HepG2 (cell line): Measurements from ENCODE around the gene OTULINL. TPM values are rescaled to one million over a fixed set of nuclear protein-coding genes. Genes with fewer than 3 reads are reported as not detected.
"Not testable (repeated sequence)": the region's sequence is repeated elsewhere in the genome, so short reads cannot be mapped to it uniquely, and the experiment has no call there.

Experiments
- ATAC-seq: fragments of 200-7000 bp; cut with Tn5 transposase; 3 replicates; pipeline ENCODE4 v1.9.1; 2020; ENCODE audit warnings: mild to moderate bottlenecking, moderate library complexity
- BruUV-seq: library from RNA; stranded (reverse); fragments of 400-500 nt; replicated peaks from 2 replicates; lab custom pipeline; 2021; lab: Mats Ljungman, UMichigan
- CTCF ChIA-PET: fragments of 300-600 bp; formaldehyde crosslinking; extraction: SDS; loops from one replicate; lab custom pipeline; 2021; ENCODE audit warnings: low total read pairs, inconsistent platforms, low intra/inter-chr PET ratio; lab: Yijun Ruan, JAX
- POLR2A ChIA-PET: fragments of 350-600 bp; sonication (Branson Sonifier 250); formaldehyde crosslinking; loops from one replicate; lab custom pipeline; 2020; ENCODE audit warnings: antibody characterized with exemption, inconsistent platforms; lab: Yijun Ruan, JAX
- DNase-seq: peaks from one replicate; pipeline ENCODE4 v3.0.0-alpha.2; 2015; ENCODE audit warnings: low spot score
- FAIRE-seq: peaks from 3 replicates; lab custom pipeline; 2011; peaks lifted over from hg19 to GRCh38; lab: Jason Lieb, UNC
- H2AFZ ChIP-seq: one replicate; pipeline ENCODE4 v1.6.1; 2011; ENCODE audit warnings: low read length, inconsistent platforms
- H3K27ac ChIP-seq: fragments of 300-600 bp; 3 replicates; pipeline ENCODE4 v1.8.0; 2011; ENCODE audit warnings: mixed run types, mild to moderate bottlenecking, mixed read lengths, low read length, inconsistent platforms; ENCODE audit not compliant: insufficient read depth; ENCODE audit errors: extremely low read length
- H3K27me3 ChIP-seq, 2 experiments: fragments of 200-600 bp in 1 of 2; 2 replicates in 1 of 2; 3 replicates in 1 of 2; pipeline versions ENCODE4 v1.6.0 to v1.8.0; 2011; ENCODE audit warnings: low read length in 2 of 2, mild to moderate bottlenecking in 2 of 2, moderate library complexity in 2 of 2, inconsistent platforms in 1 of 2; ENCODE audit not compliant: insufficient read depth in 2 of 2, control insufficient read depth in 1 of 2
- H3K36me3 ChIP-seq, 2 experiments: fragments of 200-600 bp in 1 of 2; replicated peaks in 1 of 2; 2 replicates in 1 of 2; 3 replicates in 1 of 2; pipeline versions ENCODE4 v1.5.1 to v1.8.0; 2011; ENCODE audit warnings: low read length in 2 of 2, inconsistent platforms in 1 of 2; ENCODE audit not compliant: insufficient read depth in 2 of 2, control insufficient read depth in 1 of 2
- H3K4me1 ChIP-seq: 2 replicates; pipeline ENCODE4 v1.5.1; 2012; ENCODE audit warnings: low read length, inconsistent platforms; ENCODE audit not compliant: insufficient read depth
- H3K4me2 ChIP-seq: 2 replicates; pipeline ENCODE4 v1.6.0; 2011; ENCODE audit warnings: low read depth, low read length, inconsistent platforms
- H3K4me3 ChIP-seq, 3 experiments: fragments of 200-600 bp in 1 of 3; sonication (generic), shearing (Covaris generic) in 1 of 3; replicated peaks in 1 of 3; 2 replicates each; pipeline ENCODE4 v1.5.1; 2011 to 2016; ENCODE audit warnings: low read length in 3 of 3, inconsistent platforms in 2 of 3, low read depth in 2 of 3, mild to moderate bottlenecking in 2 of 3, control low read depth in 1 of 3, mixed read lengths in 1 of 3; ENCODE audit not compliant: insufficient read depth in 1 of 3
- H3K79me2 ChIP-seq: one replicate; pipeline ENCODE4 v1.6.1; 2011; ENCODE audit warnings: low read length, inconsistent platforms; ENCODE audit not compliant: insufficient read depth
- H3K9ac ChIP-seq: 2 replicates; pipeline ENCODE4 v1.6.0; 2011; ENCODE audit warnings: mild to moderate bottlenecking, low read depth, low read length, inconsistent platforms; ENCODE audit not compliant: insufficient read depth
- H3K9me3 ChIP-seq: 2 replicates; pipeline ENCODE4 v1.5.1; 2012; ENCODE audit warnings: mild to moderate bottlenecking, low read length
- H4K20me1 ChIP-seq: 2 replicates; pipeline ENCODE4 v1.6.0; 2011; ENCODE audit warnings: inconsistent platforms, mild to moderate bottlenecking, low read length, moderate library complexity; ENCODE audit not compliant: insufficient read depth
- CAMTA2 ChIP-seq: sonication (generic); formaldehyde crosslinking; IDR thresholded peaks from 2 replicates; pipeline ENCODE4 v1.4.0; 2020; ENCODE audit warnings: mild to moderate bottlenecking, missing genetic modification reagents, borderline replicate concordance
- FOXA1 ChIP-seq, 2 experiments: fragments of 450-650 bp in 1 of 2; sonication (generic) in 1 of 2; formaldehyde crosslinking in 1 of 2; IDR thresholded peaks; 2 replicates each; pipeline versions ENCODE4 v1.4.0 to v1.6.1; 2016 to 2020; ENCODE audit warnings: missing genetic modification reagents in 1 of 2
- FOXJ3 ChIP-seq: sonication (generic); formaldehyde crosslinking; IDR thresholded peaks from 2 replicates; pipeline ENCODE4 v1.4.0; 2020; ENCODE audit warnings: missing genetic modification reagents, mild to moderate bottlenecking, borderline replicate concordance
- HES4 ChIP-seq: sonication (generic); formaldehyde crosslinking; IDR thresholded peaks from 2 replicates; pipeline ENCODE4 v1.9.0; 2021; ENCODE audit warnings: mild to moderate bottlenecking, missing genetic modification reagents, borderline replicate concordance
- MBNL3 ChIP-seq: fragments of 250-450 bp; sonication (Bioruptor Pico); conservative IDR thresholded peaks from 2 replicates; pipeline ENCODE4 v1.8.0; 2022; ENCODE audit warnings: mild to moderate bottlenecking, inconsistent platforms
- NR2F2 ChIP-seq: IDR thresholded peaks from 2 replicates; pipeline ENCODE4 v1.6.1; 2012; ENCODE audit warnings: low read depth, inconsistent platforms, borderline replicate concordance
- PBX3 ChIP-seq: sonication (generic); formaldehyde crosslinking; IDR thresholded peaks from 2 replicates; pipeline ENCODE4 v1.8.1; 2023; ENCODE audit warnings: missing genetic modification reagents, inconsistent platforms, borderline replicate concordance
- RFX1 ChIP-seq: fragments of 450-650 bp; IDR thresholded peaks from 2 replicates; pipeline ENCODE4 v1.6.1; 2017
- SMAD9 ChIP-seq: sonication (generic); formaldehyde crosslinking; IDR thresholded peaks from 2 replicates; pipeline ENCODE4 v1.5.1; 2020; ENCODE audit warnings: mild to moderate bottlenecking, missing genetic modification reagents
- TP53 ChIP-seq: sonication (generic); formaldehyde crosslinking; conservative IDR thresholded peaks from 2 replicates; pipeline ENCODE4 v1.4.0; 2020; ENCODE audit warnings: missing genetic modification reagents
- ZNF256 ChIP-seq: sonication (generic); formaldehyde crosslinking; conservative IDR thresholded peaks from 2 replicates; pipeline ENCODE4 v1.4.0; 2020; ENCODE audit warnings: missing genetic modification reagents
- ZNF430 ChIP-seq: sonication (generic); formaldehyde crosslinking; IDR thresholded peaks from 2 replicates; pipeline ENCODE4 v1.9.0; 2021; ENCODE audit warnings: mild to moderate bottlenecking, missing genetic modification reagents
- ZSCAN29 ChIP-seq: sonication (generic); formaldehyde crosslinking; conservative IDR thresholded peaks from 2 replicates; pipeline ENCODE4 v1.4.0; 2020; ENCODE audit warnings: mild to moderate bottlenecking, missing genetic modification reagents
- ZSCAN5A ChIP-seq: sonication (generic); formaldehyde crosslinking; IDR thresholded peaks from 2 replicates; pipeline ENCODE4 v1.8.0; 2022; ENCODE audit warnings: mild to moderate bottlenecking, missing genetic modification reagents, borderline replicate concordance
- WGBS: methylation state at CpG from one replicate; pipeline ENCODE4 v1.1.6; 2017; ENCODE audit warnings: low lambda C conversion rate; 5-methylcytosine and 5-hydroxymethylcytosine counted together
- in situ Hi-C: cut with HindIII; loops from 2 replicates; pipeline ENCODE4 v1.10.0; 2017; ENCODE audit warnings: low pct_unique_long_range_greater_than_20kb; ENCODE audit not compliant: extremely low pct_ligation_motif_present
- intact Hi-C: fragments of 100-400 bp; cut with micrococcal nuclease; formaldehyde crosslinking; loops from one replicate; pipeline ENCODE4 v1.10.0; 2022; ENCODE audit not compliant: unreplicated experiment
- polyA plus RNA-seq, 8 experiments: library from polyadenylated mRNA; depleted of rRNA in 3 of 8; stranded (reverse) in 7 of 8; unstranded in 1 of 8; fragments of >200 nt; fragmentation: Illumina TruSeq in 4 of 8; extraction: Trizol in 4 of 8; gene quantifications; 2 replicates each; pipeline versions ENCODE4 v1.2.1 to v1.2.3, GENCODE V29; 2011 to 2016; ENCODE audit warnings: low read depth in 4 of 8, missing spikeins in 1 of 8, mixed read lengths in 1 of 8; ENCODE audit not compliant: insufficient read depth in 1 of 8
- total RNA-seq, 5 experiments: library from RNA; depleted of rRNA; stranded (reverse); fragments of >200 nt; fragmentation: Illumina TruSeq; extraction: Trizol; gene quantifications; 2 replicates each; pipeline ENCODE4 v1.2.3, GENCODE V29; 2016; ENCODE audit warnings: low read depth in 1 of 5

OTULINL gene
- total and polyA plus RNA-seq, 2 of the 13 experiments (the other 11 are each of a cell fraction or from before 2014, with no cell fraction given) = 0.04 to 0.40 TPM

- Histone ChIP-seq H3K79me2 (no peaks in the 10 kb centered on the region), H3K4me2 (no peak overlapping the region), H3K27ac (no peak overlapping the region), H3K36me3 (no peaks in the 10 kb centered on the region), H2AFZ (no peak overlapping the region), H4K20me1 (no peaks in the 10 kb centered on the region), H3K9me3 (no peaks in the 10 kb centered on the region), H3K4me3 (no peak overlapping the region), H3K4me1 (peaks cover 10% of the 10 kb centered on the region), H3K9ac (no peak overlapping the region), H3K27me3 (peaks cover 0 to under 1% of the 10 kb centered on the region in 2 experiments; a peak in 2 of 5 replicates)
- in situ Hi-C loops = no loop called here
- ATAC-seq (no peak), DNase-seq (no peak), FAIRE-seq (no peak)
- WGBS = 0% methylated on average over 1 of the region's 1 CpG
- intact Hi-C loops = no loop called here
- ChIA-PET CTCF (no interaction called here), POLR2A (interaction anchor here (1.3 kb wide), 1 partner anchor 17 kb away, joined by 3 read pairs; no protein-coding TSS in a partner anchor)
- BruUV-seq = no TSS peak
- TF ChIP-seq PBX3 (CRISPR knock-in tag) (no peak), ZSCAN29 (CRISPR knock-in tag) (no peak), CAMTA2 (no peak), MBNL3 (CRISPR knock-in tag) (no peak), TP53 (CRISPR knock-in tag) (no peak), SMAD9 (CRISPR knock-in tag) (no peak), FOXA1 (IDR thresholded peaks at IDR 0.05) (no peak), FOXA1 (CRISPR knock-in tag; IDR thresholded peaks at IDR 0.05) (no peak), ZNF256 (CRISPR knock-in tag) (no peak), RFX1 (no peak), FOXJ3 (CRISPR knock-in tag) (no peak), ZSCAN5A (CRISPR knock-in tag) (no peak), ZNF430 (CRISPR knock-in tag) (no peak), HES4 (CRISPR knock-in tag) (no peak), NR2F2 (no peak)
Measured at GRCh38 chr5:14552017-14552416, 29.6 kb upstream of the OTULINL start.

GRCh38 chr5:14554288-14554687 is 27.3 kb upstream of the OTULINL start:
- DNase-seq, H3K4me1 ChIP-seq, H3K27me3 ChIP-seq, intact Hi-C loops, H3K9me3 ChIP-seq, in situ Hi-C loops, H3K4me3 ChIP-seq, BruUV-seq, H3K4me2 ChIP-seq, CTCF ChIA-PET, H4K20me1 ChIP-seq, H2AFZ ChIP-seq, POLR2A ChIA-PET, H3K36me3 ChIP-seq, H3K9ac ChIP-seq, H3K27ac ChIP-seq, H3K79me2 ChIP-seq, FAIRE-seq, ATAC-seq: not testable (repeated sequence)
- 4% methylated on average over 3 of the region's 3 CpGs for WGBS
